VCaP (cell line): Measurements from ENCODE around the gene GRB14.

ENCODE experiments used
- H3K27ac ChIP-seq: fragments of 450-650 bp; 2 replicates; pipeline ENCODE4 v1.5.1; 2017
- CTCF ChIP-seq: fragments of 450-650 bp; conservative IDR thresholded peaks from 2 replicates; pipeline ENCODE4 v1.5.1; 2017; ENCODE audit warnings: mild to moderate bottlenecking, moderate library complexity

Gene GRB14

GRCh38 chr2:164567335-164567989 lies 53.8 kb downstream of the GRB14 start:
- no peak for TF ChIP-seq CTCF
- H3K27ac ChIP-seq = no peak overlapping the region; the same call in 1 of the 2 replicates

GRCh38 chr2:164565359-164565758 lies 55.9 kb downstream of the GRB14 start:
- H3K27ac ChIP-seq = no peak overlapping the region
- TF ChIP-seq CTCF = no peak

- no peak for TF ChIP-seq CTCF
Observed at GRCh38 chr2:164562666-164563065, 58.6 kb downstream of the GRB14 start.

GRCh38 chr2:164561991-164562390 lies 59.3 kb downstream of the GRB14 start:
- TF ChIP-seq CTCF = no peak
- no peak overlapping the region for H3K27ac ChIP-seq

More at GRCh38 chr2:164562666-164563065, 58.6 kb downstream of the GRB14 start:
- H3K27ac ChIP-seq = no peak overlapping the region

DNA sequence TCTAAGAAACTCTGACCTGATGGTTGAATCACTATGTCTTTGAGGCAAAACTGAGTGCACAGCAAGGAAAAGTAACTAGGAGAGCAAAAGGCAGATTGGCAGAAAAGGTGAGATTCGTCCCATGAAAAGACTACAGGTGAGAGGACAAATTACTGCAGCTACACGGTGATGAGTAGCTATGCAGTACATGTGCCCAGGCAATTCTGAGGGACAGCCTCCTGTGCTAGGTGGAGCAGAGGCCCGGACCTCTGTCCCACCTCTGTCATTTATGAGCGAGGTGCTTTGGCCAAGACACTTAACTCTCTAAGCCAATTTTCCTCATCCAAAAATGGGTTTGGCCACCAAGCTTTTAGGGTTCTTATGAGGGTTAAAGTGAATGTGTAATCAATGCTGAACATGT lies 59.9 kb downstream of the GRB14 start:
- TF ChIP-seq CTCF = no peak
- no peak overlapping the region for H3K27ac ChIP-seq

DNA sequence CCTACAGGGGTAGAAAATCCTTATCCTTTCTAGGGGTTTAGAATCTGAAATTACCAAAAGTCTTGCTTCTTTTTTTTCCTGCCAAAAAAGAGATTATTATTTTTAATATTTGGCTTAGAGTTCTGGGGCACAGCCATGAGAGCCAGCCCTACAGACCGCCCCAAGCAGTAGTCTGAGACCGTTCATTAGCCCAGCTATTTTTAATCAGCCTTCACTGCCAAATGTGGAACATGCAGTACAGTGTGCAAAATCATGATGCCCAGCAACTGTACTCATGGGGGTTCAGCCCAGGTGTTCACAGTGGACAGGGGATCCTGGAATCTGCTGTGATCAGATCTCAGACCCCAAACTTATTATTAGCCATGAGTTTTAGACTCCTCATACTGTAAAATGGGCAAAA lies 60.4 kb downstream of the GRB14 start:
- no peak overlapping the region for H3K27ac ChIP-seq
- no peak for TF ChIP-seq CTCF

DNA sequence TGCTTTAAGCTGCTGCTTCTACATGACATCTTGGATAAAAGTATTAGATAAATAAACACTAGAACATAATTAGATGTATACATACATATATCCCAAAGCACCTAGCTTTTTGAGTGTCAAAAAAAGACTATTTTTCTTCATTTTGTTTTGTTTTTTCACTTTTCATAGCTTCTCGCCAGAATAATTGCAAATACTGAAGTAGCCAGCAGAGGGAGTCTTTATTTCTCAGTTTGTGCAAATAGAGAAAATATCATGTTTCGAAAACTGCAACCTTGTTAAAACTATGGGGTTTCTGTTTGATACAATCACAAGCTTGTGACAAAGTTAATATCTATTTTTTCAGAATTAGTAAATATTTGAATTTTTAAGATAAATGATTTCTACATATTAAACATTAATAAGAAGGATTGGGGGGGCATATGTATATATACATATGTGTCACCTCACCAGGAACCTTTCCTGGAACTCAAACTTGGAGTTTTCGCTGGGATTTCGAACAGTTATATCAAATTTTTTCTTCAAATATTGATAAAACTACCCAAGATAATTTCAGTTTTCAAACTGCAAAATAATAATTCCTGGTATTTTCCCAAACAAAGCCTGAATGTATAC lies 61.0 kb downstream of the GRB14 start:
- H3K27ac ChIP-seq = no peak overlapping the region
- peak; percentile 84 for TF ChIP-seq CTCF
